ENCODE measurements around the gene HMGB3.
"Not testable (repeated sequence)": the region's sequence is repeated elsewhere in the genome, so short reads cannot be mapped to it uniquely, and the experiment has no call there.

Gene HMGB3

GRCh38 chrX:150977411-150978162 lies 5.5 kb upstream of the HMGB3 start:
- no peak for DNase-seq (ENCODE audit: low spot score)

- DNase-seq (ENCODE audit: low spot score), result no peak
Measured at GRCh38 chrX:150980186-150980585, 2.9 kb upstream of the HMGB3 start.

DNA sequence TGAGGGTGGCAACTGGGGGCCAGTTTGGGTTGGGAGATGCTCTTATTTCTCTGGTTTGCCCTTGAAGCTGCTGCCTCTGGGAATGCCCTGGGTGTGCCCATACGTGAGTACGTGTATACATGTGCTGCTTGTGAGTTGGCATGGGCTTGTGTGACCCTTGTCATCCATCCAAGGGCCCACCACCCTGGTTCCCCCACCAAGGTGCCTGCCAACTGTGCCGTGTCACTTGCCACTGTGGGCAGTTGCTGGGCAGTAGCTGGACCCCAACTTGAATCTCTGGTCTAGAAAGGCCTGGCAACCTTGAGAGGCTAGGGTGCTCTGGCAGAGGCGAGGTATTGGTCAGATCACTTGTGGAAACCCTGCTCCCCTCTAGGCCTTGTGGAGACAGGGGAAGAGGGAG lies 2.4 kb upstream of the HMGB3 start:
- no peak for DNase-seq (ENCODE audit: low spot score)

DNA sequence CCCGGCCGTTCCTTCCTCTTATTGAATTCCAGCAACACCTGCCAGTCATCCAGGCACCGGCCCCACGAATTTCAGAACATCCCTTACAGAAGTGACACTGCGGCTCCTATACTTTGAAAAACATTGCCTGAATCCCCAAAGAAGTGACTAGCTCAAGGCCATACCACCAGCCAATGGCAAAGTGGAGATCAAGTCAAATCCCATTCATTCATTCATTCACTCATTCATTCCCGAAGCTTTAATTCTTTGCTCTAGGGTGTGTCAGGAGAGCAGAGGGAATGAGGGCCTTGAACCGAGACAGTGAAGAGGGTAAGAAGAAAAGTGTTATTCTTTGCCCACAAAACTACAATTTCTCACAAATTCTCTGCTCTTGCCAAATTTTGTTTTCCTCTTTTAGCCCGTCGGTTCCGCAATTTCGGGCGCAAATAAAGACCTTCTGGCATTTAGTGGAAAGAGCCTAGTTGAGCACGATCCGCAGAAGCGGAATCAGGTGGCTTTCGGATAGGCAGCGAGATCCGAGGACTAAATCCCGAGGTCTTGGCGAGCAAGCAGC lies 824 bp upstream of the HMGB3 start:
- DNase-seq (ENCODE audit: low spot score), result no peak

DNA sequence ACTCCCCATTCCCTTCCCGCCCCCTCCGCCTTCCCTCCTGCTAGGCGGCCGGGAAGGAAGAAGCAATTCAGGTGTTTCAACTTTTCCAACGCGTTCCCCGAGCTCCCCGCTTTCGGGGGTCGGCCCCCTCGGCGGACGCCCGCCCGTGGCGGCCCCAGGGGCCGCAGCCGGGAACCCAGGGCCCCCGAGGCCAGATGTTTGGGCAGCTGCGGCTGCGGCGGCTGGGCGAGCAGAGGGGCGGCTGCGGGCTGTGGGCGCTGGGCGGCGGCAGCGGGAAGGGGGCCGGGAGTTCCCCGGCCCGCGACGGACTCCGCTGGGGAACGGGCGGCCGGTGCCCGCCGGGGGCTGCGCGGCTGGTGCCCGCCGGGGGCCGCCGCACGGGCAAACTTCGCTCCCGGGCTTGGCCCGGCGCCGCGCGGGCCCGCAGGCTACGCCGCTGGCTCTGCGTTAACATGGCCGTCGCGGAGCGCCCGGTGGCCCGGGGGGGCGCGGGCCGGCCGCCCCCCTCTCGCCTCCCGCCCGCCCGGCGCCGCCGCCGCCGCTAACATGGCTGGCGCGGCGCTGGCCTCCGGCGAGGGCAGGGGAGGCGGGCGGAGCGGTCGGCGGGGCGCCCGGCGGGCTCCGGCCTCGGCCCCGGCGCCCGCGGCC lies 510 bp downstream of the HMGB3 start:
- DNase-seq (ENCODE audit: low spot score), result no peak

GRCh38 chrX:150984169-150984824 lies 1.2 kb downstream of the HMGB3 start:
- no peak for DNase-seq (ENCODE audit: low spot score)

GRCh38 chrX:150987687-150988086 lies 4.6 kb downstream of the HMGB3 start:
- not testable (repeated sequence) for DNase-seq (ENCODE audit: low spot score)

- DNase-seq (ENCODE audit: low spot score), result no peak
Measured at GRCh38 chrX:150989420-150989819, 6.3 kb downstream of the HMGB3 start.

DNA sequence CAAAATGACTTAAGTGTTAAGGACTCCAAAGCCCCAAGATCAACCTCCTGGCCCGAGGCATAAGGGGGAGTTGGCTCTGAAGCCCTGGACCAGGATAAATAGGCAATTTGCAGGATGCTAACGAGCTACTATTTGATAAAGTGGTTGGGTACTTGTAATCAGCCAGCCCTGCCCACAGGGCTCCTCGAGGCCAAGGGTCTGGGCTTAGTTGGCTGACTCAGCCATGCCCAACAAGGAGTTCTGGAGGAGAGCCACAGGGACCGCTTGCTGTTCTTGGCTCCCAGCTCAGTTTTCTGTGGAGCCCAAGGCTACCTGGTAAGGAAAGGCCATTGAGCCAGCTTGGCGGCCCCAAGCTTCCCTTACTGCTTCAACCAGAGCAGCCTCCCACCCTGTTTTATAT lies 7.8 kb downstream of the HMGB3 start:
- DNase-seq (ENCODE audit: low spot score), result no peak

DNA sequence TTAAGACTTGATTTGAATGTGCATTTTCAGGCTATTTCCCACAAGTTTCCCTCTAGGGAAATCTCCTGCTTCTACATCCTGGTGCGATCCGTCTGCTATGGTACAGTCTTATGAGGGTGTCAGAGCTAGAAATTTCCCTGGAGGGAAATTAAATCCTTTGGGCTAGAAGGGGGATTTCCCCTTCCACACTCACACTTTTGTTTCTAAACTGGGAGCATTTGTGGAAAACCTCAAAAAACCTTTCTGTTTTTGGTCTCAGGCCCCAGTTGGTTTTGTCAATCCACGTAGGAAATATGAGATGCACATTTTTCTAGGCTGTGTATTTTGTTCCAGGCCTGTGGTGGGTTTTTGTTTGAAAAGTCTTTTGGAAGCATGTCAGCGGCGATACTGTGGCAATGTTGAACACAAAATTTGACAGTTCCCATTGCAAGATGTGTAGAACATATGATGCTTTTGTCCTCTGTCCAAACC lies 17.8 kb downstream of the HMGB3 start:
- DNase-seq (ENCODE audit: low spot score), result no peak

- no peak for DNase-seq (ENCODE audit: low spot score)
Measured at GRCh38 chrX:151004085-151004484, 20.9 kb downstream of the HMGB3 start.

- DNase-seq (ENCODE audit: low spot score), result no peak
Measured at GRCh38 chrX:151006410-151007109, 23.4 kb downstream of the HMGB3 start.

DNA sequence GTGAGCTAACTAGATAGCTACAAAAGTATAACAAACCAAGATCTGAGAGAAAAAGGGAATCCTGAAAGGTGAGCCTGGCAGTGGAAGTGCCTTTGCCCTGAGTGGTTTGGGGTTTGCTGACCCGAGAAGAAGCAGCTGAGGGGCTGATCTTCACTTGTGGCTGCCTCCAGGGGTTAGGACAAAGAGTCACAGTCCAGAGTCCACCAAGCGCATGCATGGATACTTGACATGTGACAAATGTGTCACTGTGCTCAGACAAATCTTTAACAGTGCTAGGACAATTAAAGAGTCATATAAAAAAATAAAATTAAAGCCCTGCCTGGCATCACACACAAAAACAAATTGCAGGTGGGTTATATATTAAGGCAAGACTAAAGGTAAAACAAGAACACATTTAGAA lies 26.4 kb downstream of the HMGB3 start:
- no peak for DNase-seq (ENCODE audit: low spot score)

GRCh38 chrX:151013164-151013743 lies 30.1 kb downstream of the HMGB3 start:
- DNase-seq (ENCODE audit: low spot score), result no peak

GRCh38 chrX:151015684-151016083 lies 32.5 kb downstream of the HMGB3 start:
- no peak for DNase-seq (ENCODE audit: low spot score)

GRCh38 chrX:151019856-151020255 lies 36.7 kb downstream of the HMGB3 start:
- DNase-seq (ENCODE audit: low spot score), result no peak

- DNase-seq (ENCODE audit: low spot score), result no peak
Measured at GRCh38 chrX:151030845-151031244, 47.7 kb downstream of the HMGB3 start.

GRCh38 chrX:151031391-151031975 lies 48.3 kb downstream of the HMGB3 start:
- no peak for DNase-seq (ENCODE audit: low spot score)

GRCh38 chrX:151039351-151039750 lies 56.2 kb downstream of the HMGB3 start:
- no peak for DNase-seq (ENCODE audit: low spot score)

All from kidney capillary endothelial cell (primary cell).